OCI-LY1 (cell line): ENCODE data around the gene ST7L.

Source experiments
- H2AFZ ChIP-seq: fragments of 200-600 bp; sonication (generic), shearing (Covaris generic); 2 replicates; pipeline ENCODE4 v1.6.0; 2014; ENCODE audit warnings: antibody characterized with exemption, mild to moderate bottlenecking, low read length
- H3F3A ChIP-seq: fragments of 200-600 bp; sonication (generic), shearing (Covaris generic); 2 replicates; pipeline ENCODE4 v1.6.0; 2014; ENCODE audit warnings: mild to moderate bottlenecking, antibody characterized with exemption, low read length, moderate library complexity; ENCODE audit not compliant: insufficient read depth
- H3K27ac ChIP-seq: fragments of 200-600 bp; sonication (generic); 2 replicates; pipeline ENCODE4 v1.5.1; 2014; ENCODE audit warnings: low read length, mixed run types, mild to moderate bottlenecking, low read depth; ENCODE audit not compliant: poor library complexity, severe bottlenecking
- H3K27me3 ChIP-seq: fragments of 200-600 bp; sonication (generic); 2 replicates; pipeline ENCODE4 v1.6.0; 2014; ENCODE audit warnings: antibody characterized with exemption, mild to moderate bottlenecking, low read length, moderate library complexity; ENCODE audit not compliant: insufficient read depth
- H3K36me3 ChIP-seq: fragments of 200-600 bp; sonication (generic); 2 replicates; pipeline ENCODE4 v1.6.1; 2014; ENCODE audit warnings: mild to moderate bottlenecking, antibody characterized with exemption, low read length, moderate library complexity, mixed read lengths; ENCODE audit not compliant: insufficient read depth
- H3K4me1 ChIP-seq: fragments of 200-600 bp; sonication (generic); 2 replicates; pipeline ENCODE4 v1.5.1; 2014; ENCODE audit warnings: mild to moderate bottlenecking, low read length, moderate library complexity; ENCODE audit not compliant: insufficient read depth, severe bottlenecking
- H3K4me2 ChIP-seq: fragments of 200-600 bp; sonication (generic), shearing (Covaris generic); 2 replicates; pipeline ENCODE4 v1.6.1; 2014; ENCODE audit warnings: low read length
- H3K4me3 ChIP-seq: fragments of 200-600 bp; sonication (generic); 2 replicates; pipeline ENCODE4 v1.5.1; 2014; ENCODE audit warnings: low read length, low read depth, mild to moderate bottlenecking, mixed read lengths; ENCODE audit not compliant: poor library complexity, severe bottlenecking
- H3K79me2 ChIP-seq: fragments of 200-600 bp; shearing (Covaris generic); 2 replicates; pipeline ENCODE4 v1.6.1; 2016; ENCODE audit warnings: mixed run types, low read length, mixed read lengths; ENCODE audit not compliant: insufficient read depth
- H3K9ac ChIP-seq: fragments of 200-600 bp; sonication (generic), shearing (Covaris generic); 2 replicates; pipeline ENCODE4 v1.6.1; 2014; ENCODE audit warnings: mild to moderate bottlenecking, low read length, mixed read lengths
- H3K9me2 ChIP-seq: fragments of 200-600 bp; sonication (generic), shearing (Covaris generic); 2 replicates; pipeline ENCODE4 v1.6.1; 2014; ENCODE audit warnings: low read depth, mild to moderate bottlenecking, low read length, mixed read lengths
- H3K9me3 ChIP-seq: fragments of 200-600 bp; shearing (Covaris generic); 2 replicates; pipeline ENCODE4 v1.6.1; 2014; ENCODE audit warnings: low read length, mixed read lengths
- H4K20me1 ChIP-seq: fragments of 200-600 bp; sonication (generic), shearing (Covaris generic); 2 replicates; pipeline ENCODE4 v1.6.0; 2016; ENCODE audit warnings: mild to moderate bottlenecking, low read length; ENCODE audit not compliant: insufficient read depth
- EZH2 ChIP-seq: fragments of 200-600 bp; sonication (generic), shearing (Covaris generic); IDR thresholded peaks from 2 replicates; pipeline ENCODE4 v1.8.0; 2017; ENCODE audit warnings: borderline replicate concordance, mixed run types, mild to moderate bottlenecking, antibody characterized with exemption, low read length, moderate library complexity, mixed read lengths
- TF ChIP-seq, protein P1 (sequence below): fragments of 200-600 bp; sonication (generic), shearing (Covaris generic); IDR thresholded peaks from 2 replicates; pipeline ENCODE4 v1.5.1; 2017; ENCODE audit warnings: mild to moderate bottlenecking, antibody characterized with exemption, low read length, moderate library complexity, mixed read lengths

Gene ST7L

DNA sequence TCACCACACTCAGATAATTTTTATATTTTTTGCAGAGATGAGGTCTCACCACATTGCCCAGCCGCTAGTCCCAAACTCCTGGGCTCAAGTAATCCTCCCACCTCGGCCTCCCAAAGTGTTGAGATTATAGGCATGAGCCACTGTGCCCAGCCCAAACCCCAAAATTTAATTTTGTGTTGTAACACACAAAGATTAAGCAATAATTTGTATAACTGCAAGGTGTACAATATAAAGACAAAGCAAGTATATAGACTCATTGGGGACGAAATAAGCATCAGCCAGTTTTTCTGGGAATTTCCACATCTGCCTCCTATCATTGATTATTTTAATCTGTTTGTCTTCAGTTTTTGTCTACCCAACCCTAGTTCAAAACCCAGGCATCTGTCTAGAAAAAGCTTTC is 42.7 kb downstream of the ST7L start:
- H3F3A ChIP-seq, result no peaks in the 10 kb centered on the region
- no peaks in the 10 kb centered on the region for H3K9me2 ChIP-seq
- no peak overlapping the region for H2AFZ ChIP-seq
- no peaks in the 10 kb centered on the region for H3K9me3 ChIP-seq
- no peaks in the 10 kb centered on the region for H3K79me2 ChIP-seq
- no peak overlapping the region for H3K9ac ChIP-seq
- H3K36me3 ChIP-seq, result no peaks in the 10 kb centered on the region
- no peak for TF ChIP-seq EZH2
- no peaks in the 10 kb centered on the region for H4K20me1 ChIP-seq
- no peaks in the 10 kb centered on the region for H3K27me3 ChIP-seq
- H3K27ac ChIP-seq, result no peak overlapping the region
- H3K4me1 ChIP-seq, result no peaks in the 10 kb centered on the region
- H3K4me2 ChIP-seq, result no peak overlapping the region
- no peak overlapping the region for H3K4me3 ChIP-seq

DNA sequence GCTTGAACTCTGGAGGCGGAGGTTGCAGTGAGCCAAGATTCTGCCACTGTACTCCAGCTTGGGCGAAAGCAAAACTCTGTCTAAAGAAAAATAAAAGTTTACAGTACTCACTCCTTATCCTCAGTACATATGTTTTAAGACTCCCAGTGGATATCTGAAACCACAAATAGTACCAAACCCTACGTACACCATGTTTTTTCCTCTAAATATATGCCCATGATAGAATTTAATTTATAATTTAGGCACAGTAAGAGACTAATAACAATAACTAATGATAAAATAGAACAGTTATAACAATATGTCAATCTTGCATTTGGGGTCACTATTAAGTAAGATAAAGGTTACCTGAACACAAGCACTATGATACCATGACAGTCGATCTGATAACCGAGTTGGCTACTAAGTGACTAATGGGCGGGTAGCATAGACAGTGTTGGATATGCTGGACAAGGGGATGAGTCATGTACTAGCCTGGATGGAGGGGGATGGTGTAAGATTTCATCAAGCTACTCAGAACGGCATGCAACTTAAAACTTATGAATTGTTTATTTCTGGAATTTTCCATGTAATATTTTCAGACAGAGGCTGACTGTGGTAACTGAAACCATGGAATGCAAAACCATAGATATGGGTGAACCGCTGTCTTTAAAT is 43.7 kb downstream of the ST7L start:
- Histone ChIP-seq H3K36me3 (no peaks in the 10 kb centered on the region), H3K4me2 (no peak overlapping the region), H2AFZ (no peak overlapping the region)

DNA sequence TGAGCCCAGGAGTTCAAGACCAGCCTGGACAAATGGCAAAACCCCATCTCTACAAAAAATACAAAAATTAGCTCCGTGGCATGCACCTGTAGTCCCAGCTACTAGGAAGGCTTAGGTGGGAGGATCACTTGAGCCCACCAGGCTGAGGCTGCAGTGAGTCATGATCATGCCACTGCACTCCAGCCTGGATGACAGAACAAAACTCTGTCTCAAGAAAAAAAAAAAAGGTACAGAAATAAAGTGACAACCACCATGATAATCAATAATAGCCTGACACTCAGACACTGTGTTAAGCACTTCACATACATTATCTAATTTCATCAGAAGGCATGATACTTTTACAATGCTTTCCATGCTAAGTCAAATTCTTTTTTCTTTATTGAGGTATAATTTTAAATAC is 53.1 kb downstream of the ST7L start:
- Histone ChIP-seq H3K9me2 (no peaks in the 10 kb centered on the region), H3K9ac (no peak overlapping the region), H3F3A (no peaks in the 10 kb centered on the region), H3K27me3 (no peaks in the 10 kb centered on the region), H3K27ac (no peak overlapping the region), H2AFZ (no peak overlapping the region), H3K4me1 (no peaks in the 10 kb centered on the region), H3K9me3 (no peaks in the 10 kb centered on the region), H3K4me2 (no peak overlapping the region), H3K36me3 (no peaks in the 10 kb centered on the region), H3K4me3 (no peak overlapping the region), H4K20me1 (no peaks in the 10 kb centered on the region), H3K79me2 (no peaks in the 10 kb centered on the region)
- no peak for TF ChIP-seq EZH2

More for the DNA sequence above, 43.7 kb downstream of the ST7L start:
- no peaks in the 10 kb centered on the region for H3K4me1 ChIP-seq
- H3K9me2 ChIP-seq, result no peaks in the 10 kb centered on the region
- H3K79me2 ChIP-seq, result no peaks in the 10 kb centered on the region
- no peaks in the 10 kb centered on the region for H3F3A ChIP-seq
- H3K4me3 ChIP-seq, result no peak overlapping the region
- TF ChIP-seq, protein P1, sequence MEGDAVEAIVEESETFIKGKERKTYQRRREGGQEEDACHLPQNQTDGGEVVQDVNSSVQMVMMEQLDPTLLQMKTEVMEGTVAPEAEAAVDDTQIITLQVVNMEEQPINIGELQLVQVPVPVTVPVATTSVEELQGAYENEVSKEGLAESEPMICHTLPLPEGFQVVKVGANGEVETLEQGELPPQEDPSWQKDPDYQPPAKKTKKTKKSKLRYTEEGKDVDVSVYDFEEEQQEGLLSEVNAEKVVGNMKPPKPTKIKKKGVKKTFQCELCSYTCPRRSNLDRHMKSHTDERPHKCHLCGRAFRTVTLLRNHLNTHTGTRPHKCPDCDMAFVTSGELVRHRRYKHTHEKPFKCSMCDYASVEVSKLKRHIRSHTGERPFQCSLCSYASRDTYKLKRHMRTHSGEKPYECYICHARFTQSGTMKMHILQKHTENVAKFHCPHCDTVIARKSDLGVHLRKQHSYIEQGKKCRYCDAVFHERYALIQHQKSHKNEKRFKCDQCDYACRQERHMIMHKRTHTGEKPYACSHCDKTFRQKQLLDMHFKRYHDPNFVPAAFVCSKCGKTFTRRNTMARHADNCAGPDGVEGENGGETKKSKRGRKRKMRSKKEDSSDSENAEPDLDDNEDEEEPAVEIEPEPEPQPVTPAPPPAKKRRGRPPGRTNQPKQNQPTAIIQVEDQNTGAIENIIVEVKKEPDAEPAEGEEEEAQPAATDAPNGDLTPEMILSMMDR, result no peak
- TF ChIP-seq EZH2, result no peak
- no peaks in the 10 kb centered on the region for H3K27me3 ChIP-seq
- H3K9ac ChIP-seq, result no peak overlapping the region
- no peaks in the 10 kb centered on the region for H3K9me3 ChIP-seq
- no peaks in the 10 kb centered on the region for H4K20me1 ChIP-seq
- no peak overlapping the region for H3K27ac ChIP-seq

DNA sequence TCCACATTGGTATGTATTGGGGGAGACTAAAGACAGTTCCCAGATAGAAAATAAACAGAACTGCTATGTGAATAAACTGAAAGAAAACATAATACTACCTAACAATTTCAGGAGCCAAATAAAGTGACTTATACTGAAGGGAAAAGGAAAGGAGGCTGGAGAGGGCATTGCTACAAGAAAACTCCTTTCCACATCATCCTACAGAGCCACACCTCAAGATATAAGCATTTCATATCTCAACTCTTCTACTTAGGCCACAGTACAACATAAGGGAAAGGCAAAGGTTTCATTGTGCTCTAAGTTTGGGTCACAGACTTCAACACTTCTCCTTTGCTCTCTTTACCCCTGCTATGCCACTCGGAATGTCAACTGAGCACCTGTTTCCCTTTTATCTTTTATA is 54.9 kb downstream of the ST7L start:
- H3K36me3 ChIP-seq, result no peaks in the 10 kb centered on the region
- no peak overlapping the region for H3K27ac ChIP-seq
- no peaks in the 10 kb centered on the region for H3F3A ChIP-seq
- H3K9me2 ChIP-seq, result no peaks in the 10 kb centered on the region
- H3K9ac ChIP-seq, result no peak overlapping the region
- no peak overlapping the region for H3K4me3 ChIP-seq
- no peak overlapping the region for H2AFZ ChIP-seq
- no peaks in the 10 kb centered on the region for H3K27me3 ChIP-seq
- no peaks in the 10 kb centered on the region for H4K20me1 ChIP-seq
- TF ChIP-seq, protein P1, result no peak
- no peak for TF ChIP-seq EZH2
- H3K79me2 ChIP-seq, result no peaks in the 10 kb centered on the region
- H3K9me3 ChIP-seq, result no peaks in the 10 kb centered on the region
- no peaks in the 10 kb centered on the region for H3K4me1 ChIP-seq
- H3K4me2 ChIP-seq, result no peak overlapping the region
